Measurements from ENCODE around the gene CCR5AS.
"Not testable (repeated sequence)": the region's sequence is repeated elsewhere in the genome, so short reads cannot be mapped to it uniquely, and the experiment has no call there.

Gene CCR5AS

GRCh38 chr3:46435081-46435726, 28.3 kb upstream of the CCR5AS start:
- H3K27ac Mint-ChIP-seq, result no peak overlapping the region
- H3K27me3 Mint-ChIP-seq, result no peaks in the 10 kb centered on the region
- peaks cover 9% of the 10 kb centered on the region for H3K9me3 Mint-ChIP-seq
- no peaks in the 10 kb centered on the region for H3K4me1 Mint-ChIP-seq
- H3K36me3 Mint-ChIP-seq, result peaks cover 4% of the 10 kb centered on the region
- no peak overlapping the region for H3K4me3 Mint-ChIP-seq
- no peak for DNase-seq

- H3K27me3 Mint-ChIP-seq, result no peaks in the 10 kb centered on the region
- no peak overlapping the region for H3K4me3 Mint-ChIP-seq
- H3K36me3 Mint-ChIP-seq, result peaks cover 4% of the 10 kb centered on the region
- H3K4me1 Mint-ChIP-seq, result no peaks in the 10 kb centered on the region
- no peak overlapping the region for H3K27ac Mint-ChIP-seq
- H3K9me3 Mint-ChIP-seq, result peaks cover 9% of the 10 kb centered on the region
- DNase-seq, result no peak
Measured at GRCh38 chr3:46433841-46434240, 27.0 kb upstream of the CCR5AS start.

GRCh38 chr3:46433118-46433517, 26.3 kb upstream of the CCR5AS start:
- H3K27me3 Mint-ChIP-seq, result not testable (repeated sequence)

GRCh38 chr3:46431905-46432304, 25.0 kb upstream of the CCR5AS start:
- H3K27me3 Mint-ChIP-seq, H3K9me3 Mint-ChIP-seq, H3K4me1 Mint-ChIP-seq, DNase-seq, H3K4me3 Mint-ChIP-seq, H3K27ac Mint-ChIP-seq, H3K36me3 Mint-ChIP-seq: not testable (repeated sequence)

More at GRCh38 chr3:46433118-46433517, 26.3 kb upstream of the CCR5AS start:
- not testable (repeated sequence) for H3K4me1 Mint-ChIP-seq, H3K9me3 Mint-ChIP-seq, H3K4me3 Mint-ChIP-seq, DNase-seq, H3K27ac Mint-ChIP-seq, H3K36me3 Mint-ChIP-seq

- not testable (repeated sequence) for H3K9me3 Mint-ChIP-seq, H3K4me1 Mint-ChIP-seq, H3K27me3 Mint-ChIP-seq, H3K4me3 Mint-ChIP-seq, H3K27ac Mint-ChIP-seq, H3K36me3 Mint-ChIP-seq, DNase-seq
Measured at GRCh38 chr3:46430879-46431278, 24.0 kb upstream of the CCR5AS start.

- no peak for DNase-seq
- Mint-ChIP-seq H3K4me1 (peaks cover 7% of the 10 kb centered on the region), H3K36me3 (peaks cover 4% of the 10 kb centered on the region), H3K9me3 (peaks cover 9% of the 10 kb centered on the region), H3K27me3 (no peaks in the 10 kb centered on the region), H3K27ac (no peak overlapping the region), H3K4me3 (no peak overlapping the region)
Measured at GRCh38 chr3:46429671-46430070, 22.8 kb upstream of the CCR5AS start.

- H3K27ac Mint-ChIP-seq, result no peak overlapping the region
- H3K4me1 Mint-ChIP-seq, result peaks cover 7% of the 10 kb centered on the region
- no peak for DNase-seq
- peaks cover 4% of the 10 kb centered on the region for H3K36me3 Mint-ChIP-seq
- no peak overlapping the region for H3K4me3 Mint-ChIP-seq
- peaks cover 9% of the 10 kb centered on the region for H3K9me3 Mint-ChIP-seq
- H3K27me3 Mint-ChIP-seq, result no peaks in the 10 kb centered on the region
Measured at GRCh38 chr3:46429250-46429649, 22.4 kb upstream of the CCR5AS start.

- H3K27ac Mint-ChIP-seq, result no peak overlapping the region
- peaks cover 9% of the 10 kb centered on the region for H3K9me3 Mint-ChIP-seq
- peaks cover 7% of the 10 kb centered on the region for H3K4me1 Mint-ChIP-seq
- H3K4me3 Mint-ChIP-seq, result no peak overlapping the region
- no peaks in the 10 kb centered on the region for H3K27me3 Mint-ChIP-seq
- DNase-seq, result no peak
- peaks cover 3% of the 10 kb centered on the region for H3K36me3 Mint-ChIP-seq
Measured at GRCh38 chr3:46427916-46428833, 21.3 kb upstream of the CCR5AS start.

GRCh38 chr3:46427404-46427803, 20.5 kb upstream of the CCR5AS start:
- not testable (repeated sequence) for H3K4me1 Mint-ChIP-seq, H3K4me3 Mint-ChIP-seq, DNase-seq, H3K27ac Mint-ChIP-seq, H3K36me3 Mint-ChIP-seq, H3K27me3 Mint-ChIP-seq, H3K9me3 Mint-ChIP-seq

- H3K4me3 Mint-ChIP-seq, DNase-seq, H3K27me3 Mint-ChIP-seq, H3K36me3 Mint-ChIP-seq, H3K4me1 Mint-ChIP-seq, H3K9me3 Mint-ChIP-seq, H3K27ac Mint-ChIP-seq: not testable (repeated sequence)
Measured at GRCh38 chr3:46426476-46426875, 19.6 kb upstream of the CCR5AS start.

GRCh38 chr3:46423588-46423987, 16.7 kb upstream of the CCR5AS start:
- Mint-ChIP-seq H3K4me1 (peaks cover 9% of the 10 kb centered on the region), H3K36me3 (no peaks in the 10 kb centered on the region), H3K9me3 (no peaks in the 10 kb centered on the region), H3K4me3 (no peak overlapping the region), H3K27me3 (no peaks in the 10 kb centered on the region), H3K27ac (no peak overlapping the region)
- no peak for DNase-seq

- Mint-ChIP-seq H3K9me3 (no peaks in the 10 kb centered on the region), H3K4me1 (peaks cover 9% of the 10 kb centered on the region), H3K4me3 (no peak overlapping the region), H3K36me3 (no peaks in the 10 kb centered on the region), H3K27me3 (no peaks in the 10 kb centered on the region), H3K27ac (no peak overlapping the region)
- no peak for DNase-seq
Measured at GRCh38 chr3:46422617-46423016, 15.8 kb upstream of the CCR5AS start.

GRCh38 chr3:46420931-46421330, 14.1 kb upstream of the CCR5AS start:
- H3K9me3 Mint-ChIP-seq, result no peaks in the 10 kb centered on the region
- no peaks in the 10 kb centered on the region for H3K36me3 Mint-ChIP-seq
- DNase-seq, result no peak
- H3K4me1 Mint-ChIP-seq, result peaks cover 16% of the 10 kb centered on the region
- H3K27ac Mint-ChIP-seq, result no peak overlapping the region
- H3K4me3 Mint-ChIP-seq, result no peak overlapping the region
- H3K27me3 Mint-ChIP-seq, result no peaks in the 10 kb centered on the region

GRCh38 chr3:46419816-46420215, 12.9 kb upstream of the CCR5AS start:
- H3K4me3 Mint-ChIP-seq, result no peak overlapping the region
- no peaks in the 10 kb centered on the region for H3K9me3 Mint-ChIP-seq
- H3K27me3 Mint-ChIP-seq, result no peaks in the 10 kb centered on the region
- peaks cover 19% of the 10 kb centered on the region for H3K4me1 Mint-ChIP-seq
- DNase-seq, result no peak
- no peak overlapping the region for H3K27ac Mint-ChIP-seq
- no peaks in the 10 kb centered on the region for H3K36me3 Mint-ChIP-seq

GRCh38 chr3:46417841-46418611, 11.2 kb upstream of the CCR5AS start:
- H3K9me3 Mint-ChIP-seq, result no peaks in the 10 kb centered on the region
- H3K36me3 Mint-ChIP-seq, result no peaks in the 10 kb centered on the region
- no peaks in the 10 kb centered on the region for H3K27me3 Mint-ChIP-seq
- H3K27ac Mint-ChIP-seq, result no peak overlapping the region
- H3K4me3 Mint-ChIP-seq, result no peak overlapping the region
- no peak for DNase-seq
- peaks cover 19% of the 10 kb centered on the region for H3K4me1 Mint-ChIP-seq
